SKM-1 treated with dmso at 0.1 percent for 144 hours (cell line): ENCODE results near the gene BCAR3.

ENCODE experiments used
- DNase-seq: peaks from one replicate; lab custom pipeline; 2025; ENCODE audit not compliant: unreplicated experiment; lab: John Stamatoyannopoulos, UW

Gene BCAR3

DNA sequence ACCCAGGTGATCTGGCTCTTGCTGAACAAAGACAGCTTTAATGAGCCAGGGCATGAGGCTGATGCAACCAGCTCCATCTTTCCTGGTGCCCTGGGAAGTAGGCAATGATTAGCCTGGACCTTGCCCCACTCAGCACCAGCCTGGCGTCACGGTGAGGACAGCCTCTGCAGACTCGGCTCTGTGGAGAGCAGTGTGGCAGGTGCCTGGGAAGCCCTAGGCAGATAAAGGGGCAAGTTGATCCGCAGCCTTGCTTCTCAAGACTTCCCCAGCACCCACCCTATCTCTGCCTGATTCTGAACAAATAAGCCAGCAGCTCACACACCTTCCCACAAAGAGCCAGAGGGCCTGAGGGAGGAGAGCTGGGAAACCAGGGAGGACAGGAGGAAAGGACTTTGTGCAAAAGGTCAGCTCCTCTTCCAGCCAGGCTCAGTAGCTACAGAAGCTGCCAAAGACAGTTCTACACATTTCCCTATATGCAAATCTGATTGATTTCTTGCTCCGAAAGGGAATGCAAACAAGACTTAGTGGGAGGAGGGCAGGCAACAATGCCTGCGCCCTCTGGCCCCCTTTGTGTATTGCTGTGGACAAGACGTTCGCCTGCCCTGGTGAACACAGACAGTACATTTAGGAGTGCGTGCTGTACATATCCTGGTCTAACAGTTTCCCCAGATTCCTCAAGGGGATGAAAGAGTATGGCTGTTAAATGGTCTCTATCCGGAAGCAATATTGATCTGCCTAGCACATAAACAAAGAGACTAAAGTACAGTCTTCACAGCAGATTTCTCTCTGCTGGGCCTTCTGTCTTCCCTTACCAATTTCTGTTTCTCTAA lies 63.8 kb downstream of the BCAR3 start:
- DNase-seq = no peak

DNA sequence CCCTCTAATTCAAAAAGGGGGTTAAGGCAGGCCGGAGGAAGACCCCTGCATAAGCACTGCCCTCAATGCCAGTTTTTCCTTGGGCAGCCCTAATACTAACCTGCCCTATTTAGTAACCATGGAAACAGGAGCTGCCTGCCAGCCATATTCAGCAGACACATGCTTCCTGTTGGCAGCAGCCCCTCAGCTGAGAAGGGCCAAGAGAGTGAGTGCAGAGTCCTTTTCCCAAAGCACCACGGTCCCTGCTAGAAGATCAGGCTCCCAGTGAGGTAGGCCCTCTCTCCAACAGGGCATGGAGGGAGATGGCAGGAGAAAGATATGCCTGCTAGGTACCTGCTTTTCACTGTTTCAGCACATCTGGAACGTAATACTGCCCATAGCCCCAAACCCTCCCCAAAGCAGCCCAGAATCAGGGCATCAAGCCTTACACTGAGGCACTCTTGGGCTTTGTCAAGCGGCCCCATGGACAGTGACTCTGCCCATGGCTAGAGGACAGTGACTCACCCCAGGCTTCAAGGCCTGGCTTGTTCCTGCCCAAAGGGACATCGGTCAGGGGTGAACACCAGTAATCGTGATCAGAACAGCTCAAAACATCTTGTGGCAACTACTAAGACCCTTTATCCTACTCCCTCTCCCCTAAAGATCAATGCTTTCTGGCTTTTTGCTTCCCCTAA lies 64.5 kb downstream of the BCAR3 start:
- no peak for DNase-seq

DNA sequence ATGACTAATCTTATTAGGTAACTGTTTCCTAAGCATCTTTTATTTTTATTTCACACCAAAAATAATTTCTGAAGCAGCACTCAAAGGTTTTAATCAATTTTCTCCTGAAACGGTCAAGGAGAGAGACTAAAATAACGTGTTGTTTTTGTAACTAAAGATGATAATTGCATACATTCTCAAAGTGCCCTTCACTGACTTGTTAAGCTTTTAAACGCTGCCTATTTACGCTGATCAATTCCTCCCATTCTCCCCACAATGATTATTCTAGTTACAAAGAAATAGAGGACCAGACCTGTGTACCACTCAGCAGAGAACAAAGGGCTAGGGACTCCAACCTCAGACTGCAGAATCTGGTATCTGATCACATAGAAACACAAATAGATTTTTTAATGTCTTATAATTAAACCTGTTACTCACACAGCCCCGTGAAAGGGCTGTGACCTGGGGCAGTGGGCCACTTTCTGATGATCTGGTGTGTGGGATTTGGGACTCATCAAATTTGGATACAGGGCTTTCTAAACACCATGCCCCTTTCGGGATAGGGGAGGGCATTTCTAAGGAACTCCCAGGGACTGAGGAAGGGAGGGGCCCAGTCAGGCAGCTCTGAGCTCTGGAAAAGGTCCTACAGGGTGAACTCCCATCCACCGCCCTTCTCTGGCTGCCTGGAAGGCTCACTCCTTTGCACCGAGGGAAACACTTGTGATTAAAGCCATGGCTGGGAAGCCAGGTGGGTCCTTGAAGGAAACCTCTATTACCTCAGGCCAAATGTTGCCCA lies 65.2 kb downstream of the BCAR3 start:
- no peak for DNase-seq

DNA sequence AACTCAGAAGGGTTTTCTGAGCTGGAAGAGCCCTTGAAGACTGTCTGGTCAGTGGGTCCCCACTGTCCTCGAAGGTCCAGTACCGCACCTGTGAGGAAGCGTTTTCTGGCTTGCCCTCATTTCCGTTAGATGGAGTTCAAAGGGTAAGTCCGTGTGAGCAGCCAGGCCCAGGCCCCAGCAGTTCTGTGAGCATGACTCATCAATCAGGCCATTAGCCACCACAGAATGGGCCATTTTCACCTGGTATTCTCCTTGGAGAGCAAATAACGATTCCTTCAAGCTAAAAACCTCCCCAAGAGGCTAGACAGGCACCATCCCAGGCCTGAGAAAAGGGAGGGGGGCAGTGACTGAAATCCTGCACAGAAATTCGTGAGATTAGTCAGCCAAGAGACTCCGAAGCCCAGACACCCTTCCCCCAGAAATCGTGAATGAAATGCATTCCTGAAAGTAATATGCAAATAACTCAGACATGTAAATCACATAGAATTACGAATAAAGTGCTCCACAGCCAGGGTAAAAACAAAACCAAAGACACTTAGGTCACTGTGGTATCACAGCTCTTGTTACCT lies 66.0 kb downstream of the BCAR3 start:
- DNase-seq = no peak

DNA sequence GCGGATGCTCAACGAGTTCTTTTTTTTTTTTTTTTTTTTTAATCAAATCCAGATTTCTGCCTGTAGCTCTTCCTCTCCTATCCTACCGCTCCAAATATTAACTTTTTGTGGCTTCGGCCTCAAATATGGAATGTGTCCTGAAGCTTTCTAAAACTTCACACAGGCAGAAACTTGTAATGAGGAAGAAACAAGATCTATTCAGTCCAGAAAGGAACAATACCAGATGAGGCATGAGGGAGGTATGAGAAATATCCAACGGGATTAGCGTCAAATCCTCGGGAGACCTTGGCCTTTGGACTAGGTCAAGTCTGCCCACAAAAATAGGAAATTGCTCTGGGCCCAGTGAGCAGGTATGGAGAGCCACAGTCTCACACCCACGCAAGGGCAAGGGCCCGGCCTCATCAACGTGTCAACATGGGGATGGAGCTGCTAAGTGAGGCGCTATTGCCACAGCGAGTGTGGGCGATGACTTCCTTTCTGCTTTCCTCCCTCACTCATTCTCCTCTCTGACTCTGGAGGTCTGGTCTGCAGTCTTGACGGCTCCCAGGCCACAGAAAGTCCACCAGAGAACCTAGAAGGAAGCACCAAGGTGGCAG lies 66.6 kb downstream of the BCAR3 start:
- DNase-seq = no peak

DNA sequence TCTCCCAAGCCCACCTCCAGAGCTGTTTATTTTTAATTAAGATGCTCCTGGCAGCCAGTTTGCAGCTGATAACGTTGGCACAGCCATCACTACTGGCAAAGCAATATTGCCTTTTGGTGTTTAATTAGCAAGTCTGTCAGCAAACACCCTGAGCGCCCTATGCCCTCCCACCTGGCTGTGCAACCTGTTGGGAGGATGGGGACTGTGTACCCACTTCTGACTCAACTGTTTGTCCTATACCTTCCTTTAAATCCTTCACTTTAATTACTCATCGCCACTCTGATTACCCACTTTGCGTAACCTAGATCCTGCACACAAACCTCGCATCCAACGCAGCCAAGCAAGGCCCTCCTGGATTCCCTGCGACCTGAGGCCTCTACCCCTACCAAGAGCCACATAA lies 67.1 kb downstream of the BCAR3 start:
- DNase-seq = no peak

DNA sequence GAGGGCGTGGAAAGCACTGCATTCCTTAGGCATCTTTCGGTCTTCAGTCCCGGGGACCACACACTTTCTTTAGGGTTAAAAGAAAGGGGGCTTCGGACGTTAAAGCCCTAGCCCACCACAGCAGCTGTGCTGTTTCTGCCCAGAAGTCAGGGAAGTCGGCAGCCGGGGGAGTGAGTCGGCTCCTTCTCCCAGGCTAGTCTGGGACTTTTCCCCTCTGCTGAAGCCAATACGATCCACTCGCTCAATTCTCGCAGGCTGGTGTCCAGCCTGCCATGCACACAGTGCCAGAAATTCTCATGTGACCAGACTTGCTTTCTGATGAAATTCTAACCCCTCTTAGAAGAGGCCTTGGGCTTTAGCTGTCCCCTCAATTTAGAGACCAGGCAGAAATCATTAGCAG lies 67.7 kb downstream of the BCAR3 start:
- no peak for DNase-seq

DNA sequence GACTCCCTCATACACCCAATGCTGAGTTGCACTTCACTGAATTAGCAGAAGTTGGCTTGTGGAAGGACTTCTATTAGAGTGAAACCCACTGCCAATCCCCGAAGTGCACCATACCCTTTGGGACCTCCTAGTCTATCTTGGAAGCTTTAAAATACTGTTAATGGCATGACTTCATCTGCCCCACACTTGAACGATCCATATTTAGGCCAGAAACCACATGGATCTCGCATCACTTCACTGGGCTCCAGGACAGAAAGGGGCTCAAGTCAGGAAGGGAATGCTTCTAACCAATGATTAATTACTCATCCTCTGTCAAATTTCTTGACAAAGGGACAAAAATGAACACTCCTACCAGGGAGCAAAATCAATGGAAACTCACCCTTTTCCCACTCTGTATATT lies 69.1 kb downstream of the BCAR3 start:
- no peak for DNase-seq

DNA sequence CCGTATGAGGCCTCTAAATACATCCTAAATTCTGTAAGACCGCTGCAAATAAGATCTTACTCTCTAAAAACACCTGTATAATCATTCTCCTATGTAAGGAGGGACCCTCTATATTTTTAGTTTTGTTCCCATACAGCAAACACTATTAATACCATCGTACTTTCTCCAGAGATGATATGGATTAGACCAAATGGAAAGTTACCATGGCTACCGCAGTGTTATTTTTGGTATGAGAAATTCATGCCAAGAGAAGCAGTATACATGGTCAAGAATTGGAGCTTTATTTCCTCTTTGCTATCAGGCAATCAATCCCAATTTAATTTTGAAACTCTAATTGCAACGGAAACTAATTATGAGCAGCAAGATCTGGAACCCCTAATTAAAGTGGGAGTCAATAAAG lies 70.0 kb downstream of the BCAR3 start:
- no peak for DNase-seq

DNA sequence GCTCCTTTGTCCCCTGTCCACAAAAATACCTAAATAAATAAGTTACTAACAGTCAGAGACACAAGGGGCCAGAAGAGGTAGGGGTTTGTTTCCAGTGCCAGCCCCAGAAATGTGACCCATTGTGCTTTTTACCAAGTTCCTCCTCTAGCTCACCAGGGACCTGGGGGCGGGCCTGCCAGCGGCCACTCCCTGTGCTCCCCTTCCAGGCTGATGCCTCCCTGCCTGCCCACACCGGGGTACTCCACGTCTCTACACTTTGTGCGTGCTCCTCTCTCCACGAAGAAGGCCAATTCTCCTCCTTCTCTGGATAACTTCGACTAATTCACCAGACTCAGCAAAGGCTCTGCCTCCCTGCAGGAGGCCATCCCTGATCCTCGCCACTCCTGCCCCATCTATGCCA lies 72.1 kb downstream of the BCAR3 start:
- DNase-seq = no peak

DNA sequence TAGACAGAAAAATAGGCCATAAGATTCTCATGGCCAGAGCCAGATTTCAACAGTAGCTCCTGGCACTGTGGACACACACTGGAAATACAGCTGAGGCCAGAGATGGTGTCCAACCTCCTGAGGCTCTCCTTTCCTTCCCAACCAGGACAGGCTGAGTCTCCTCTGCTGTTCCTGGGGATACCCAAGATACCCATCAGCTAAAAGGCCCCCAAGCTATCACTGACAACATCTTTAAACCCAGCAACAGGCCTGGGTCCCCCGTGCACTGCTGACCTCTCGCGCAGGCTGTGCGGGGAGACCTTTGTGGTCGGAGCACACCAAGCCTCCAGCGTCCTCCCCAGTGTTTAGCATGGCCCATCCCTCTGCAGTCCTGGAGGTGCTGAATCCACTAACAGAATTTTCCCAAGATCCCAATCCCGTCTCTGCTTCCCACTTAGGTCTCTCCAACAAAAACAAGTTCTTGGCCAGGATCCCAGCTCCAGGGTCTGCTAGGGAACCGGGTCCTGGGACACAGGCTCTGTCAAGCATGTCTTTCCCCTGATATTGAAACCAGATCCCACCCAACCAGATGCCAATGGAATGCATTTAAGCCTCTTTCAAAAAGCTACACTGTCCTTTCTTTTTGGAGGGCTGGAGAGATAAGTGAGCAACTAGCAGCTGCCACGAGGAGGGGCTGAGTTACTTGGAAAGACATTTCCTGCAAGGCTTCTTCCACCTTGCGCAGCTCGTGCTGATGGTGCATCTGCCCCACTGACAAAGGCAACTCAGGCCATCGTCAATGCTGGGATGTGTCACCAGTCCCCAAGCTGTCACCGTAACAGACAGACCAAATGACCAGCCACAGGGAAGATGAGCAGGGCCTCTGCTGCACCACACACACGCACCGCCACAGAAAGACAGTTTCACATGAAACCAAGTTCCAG lies 73.2 kb downstream of the BCAR3 start:
- no peak for DNase-seq

DNA sequence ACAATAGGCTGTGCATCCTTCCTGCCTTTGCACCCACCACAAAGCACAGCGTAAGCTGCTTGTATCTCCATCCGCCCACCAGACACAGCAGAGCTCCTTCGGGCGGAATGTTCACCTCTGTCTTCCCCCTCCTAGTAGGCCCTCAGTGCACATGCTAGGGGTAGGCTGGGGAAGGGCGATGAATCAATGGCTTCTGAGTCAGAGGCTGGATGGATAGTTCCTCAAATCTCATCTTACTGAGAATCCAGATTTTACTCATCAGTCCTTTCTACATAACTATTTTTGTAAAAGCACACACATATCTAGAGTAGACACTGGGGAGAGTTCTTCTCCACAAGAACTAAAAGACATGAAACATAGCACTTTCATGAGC lies 73.8 kb downstream of the BCAR3 start:
- no peak for DNase-seq

DNA sequence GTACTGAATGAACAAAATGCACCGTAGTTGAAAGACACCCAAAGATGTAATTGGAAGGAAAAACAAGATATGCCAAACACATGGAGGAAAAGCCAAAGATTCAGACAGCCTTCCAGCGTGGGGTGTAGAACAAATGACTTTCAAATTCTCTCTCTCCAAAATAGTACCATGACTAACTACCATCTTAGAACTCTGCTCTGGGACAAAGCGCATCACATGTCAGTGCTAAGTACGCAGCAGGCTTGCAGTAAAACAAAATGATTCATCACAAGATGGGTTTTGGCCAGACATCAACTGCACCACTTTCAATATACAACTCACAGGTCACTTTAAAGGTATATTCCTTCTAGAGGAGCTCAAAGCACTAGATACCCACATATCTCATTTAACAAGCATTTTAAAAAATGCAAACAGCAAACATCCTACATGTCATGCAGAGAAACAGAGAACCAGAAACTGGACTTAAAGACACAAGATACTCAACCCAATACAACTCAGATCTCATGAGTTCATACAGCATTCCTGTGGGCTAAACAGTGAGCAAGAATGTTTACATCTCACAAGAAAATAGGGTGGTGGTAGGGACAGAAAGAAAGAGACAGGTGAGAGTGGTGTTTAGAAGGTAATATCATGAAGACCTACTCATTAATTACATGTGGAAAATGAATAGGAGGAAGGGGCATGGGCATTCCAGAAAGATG lies 75.7 kb downstream of the BCAR3 start:
- DNase-seq = no peak

DNA sequence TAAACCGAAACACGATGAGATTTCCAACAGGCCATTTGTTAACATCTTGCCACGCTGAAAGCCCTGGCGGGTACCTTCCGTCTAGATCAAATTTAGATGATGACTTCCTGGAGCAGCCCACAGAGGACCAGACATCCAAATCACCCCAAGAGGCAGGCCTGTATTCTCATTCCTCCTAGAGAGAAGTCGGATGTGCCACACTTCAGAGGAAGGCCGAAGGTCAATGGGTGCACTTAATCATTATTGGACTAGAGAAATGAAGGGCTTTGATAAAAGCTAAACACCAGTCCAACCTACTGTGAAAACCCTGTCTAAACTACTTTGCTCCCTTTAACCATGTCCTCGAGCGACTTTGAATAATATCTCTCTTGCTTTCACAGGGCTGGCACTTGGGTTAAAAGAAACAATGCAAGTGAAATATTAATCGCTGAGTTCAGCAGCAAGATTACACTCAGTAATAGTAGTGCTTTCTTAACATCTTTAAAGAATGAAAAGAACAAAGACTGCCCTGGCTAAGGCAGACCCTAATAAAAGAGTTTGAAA lies 76.5 kb downstream of the BCAR3 start:
- no peak for DNase-seq

DNA sequence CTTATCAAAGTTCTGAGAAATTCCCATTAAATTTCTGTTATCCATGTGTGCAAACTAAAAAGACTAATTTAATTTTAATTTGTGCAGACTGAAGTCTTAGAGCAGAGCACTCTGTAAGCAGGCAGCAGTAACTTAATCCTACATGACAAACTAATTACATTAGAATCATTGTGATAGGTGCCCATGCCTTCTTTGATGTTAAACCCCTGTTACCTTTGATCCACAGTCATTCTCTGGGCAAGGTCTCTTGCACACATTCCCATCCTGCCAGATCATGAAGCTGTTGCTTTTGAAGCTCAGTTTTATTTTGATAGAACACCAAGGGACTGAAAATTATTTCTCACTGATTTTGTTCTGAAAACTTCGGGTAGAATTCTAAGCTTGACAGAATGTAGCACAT lies 77.2 kb downstream of the BCAR3 start:
- DNase-seq = no peak

DNA sequence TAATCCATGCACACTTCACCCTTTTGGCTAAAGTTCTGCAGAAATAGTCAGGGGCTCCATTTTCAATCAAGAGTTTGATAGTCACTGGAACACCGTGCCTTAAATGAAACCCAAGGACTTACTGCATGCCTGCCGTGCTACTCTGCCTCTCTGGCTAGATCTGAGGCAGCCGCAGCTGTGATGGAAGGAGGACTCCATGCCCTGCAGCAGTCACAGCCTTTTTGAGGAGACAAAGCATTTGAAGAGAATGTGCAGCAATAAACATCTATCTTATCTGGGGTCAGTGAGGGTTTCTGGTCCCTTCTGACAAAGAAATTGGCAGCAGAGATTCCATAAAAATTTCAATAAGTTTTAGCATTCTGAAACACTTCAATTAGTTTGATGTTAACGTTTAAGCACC lies 78.0 kb downstream of the BCAR3 start:
- DNase-seq = no peak

DNA sequence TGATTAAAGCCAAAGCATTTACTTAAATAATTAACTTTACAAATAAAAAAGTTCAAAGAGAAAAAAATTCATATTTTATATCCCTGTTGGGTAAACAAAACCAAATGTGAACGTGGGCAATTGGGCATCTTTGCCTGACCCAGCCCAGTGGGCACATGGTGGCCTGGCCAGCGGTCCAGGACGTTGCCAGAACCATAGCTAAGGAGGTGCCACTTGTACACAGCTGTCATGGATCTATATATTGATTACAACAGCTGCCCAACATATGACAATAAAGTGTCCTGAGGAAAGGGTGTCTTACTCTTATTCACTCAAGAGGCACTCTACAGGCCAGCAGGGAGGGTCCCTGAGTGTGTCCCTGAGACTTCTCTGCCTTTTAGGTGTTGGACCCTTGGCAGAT lies 78.5 kb downstream of the BCAR3 start:
- no peak for DNase-seq

DNA sequence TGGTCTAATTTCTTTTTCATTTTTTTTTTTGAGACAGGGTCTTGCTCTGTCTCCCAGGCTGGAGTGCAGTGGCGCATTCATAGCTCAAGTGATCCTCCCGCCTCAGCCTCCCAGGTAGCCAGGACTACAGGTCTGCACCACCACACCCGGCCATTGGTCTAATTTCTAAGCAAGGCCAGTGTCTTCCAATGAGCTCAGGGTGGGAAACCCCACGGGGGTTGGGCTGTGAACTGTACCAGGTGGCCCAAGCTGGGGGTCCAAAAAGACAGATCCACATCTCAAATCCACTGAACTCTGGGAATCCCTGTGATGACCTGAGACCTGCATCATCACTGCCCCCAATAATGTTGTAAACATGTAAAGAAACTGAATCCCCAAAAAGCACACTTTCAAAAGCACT lies 79.5 kb downstream of the BCAR3 start:
- no peak for DNase-seq

DNA sequence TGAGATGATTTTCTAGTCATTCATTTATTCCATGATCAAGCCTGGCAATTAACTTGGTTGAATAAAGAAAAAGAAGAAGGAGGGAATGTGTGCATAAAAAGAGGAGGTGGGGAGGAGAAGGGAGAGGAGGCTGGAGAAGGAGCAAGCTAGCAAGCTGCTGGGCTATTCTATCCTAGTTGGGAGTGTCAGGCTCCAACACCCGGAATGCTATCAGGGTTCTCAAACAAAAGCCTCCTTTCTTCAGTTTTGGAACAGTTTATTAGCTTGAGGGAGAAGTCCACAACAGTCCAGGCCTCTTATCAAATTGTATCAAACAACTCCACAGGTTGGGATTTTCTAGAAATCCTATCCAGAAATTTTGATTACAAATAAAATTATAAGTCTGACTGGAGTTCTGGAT lies 80.0 kb downstream of the BCAR3 start:
- no peak for DNase-seq
